ENCODE data around the gene MIEF2. TPM values are rescaled to one million over a fixed set of nuclear protein-coding genes. Genes with fewer than 3 reads are reported as not detected.

MIEF2 gene
- total and polyA plus RNA-seq, 5 donors from 2014 or later, result 11.7 to 19.9 (median 13.1) TPM

DNA sequence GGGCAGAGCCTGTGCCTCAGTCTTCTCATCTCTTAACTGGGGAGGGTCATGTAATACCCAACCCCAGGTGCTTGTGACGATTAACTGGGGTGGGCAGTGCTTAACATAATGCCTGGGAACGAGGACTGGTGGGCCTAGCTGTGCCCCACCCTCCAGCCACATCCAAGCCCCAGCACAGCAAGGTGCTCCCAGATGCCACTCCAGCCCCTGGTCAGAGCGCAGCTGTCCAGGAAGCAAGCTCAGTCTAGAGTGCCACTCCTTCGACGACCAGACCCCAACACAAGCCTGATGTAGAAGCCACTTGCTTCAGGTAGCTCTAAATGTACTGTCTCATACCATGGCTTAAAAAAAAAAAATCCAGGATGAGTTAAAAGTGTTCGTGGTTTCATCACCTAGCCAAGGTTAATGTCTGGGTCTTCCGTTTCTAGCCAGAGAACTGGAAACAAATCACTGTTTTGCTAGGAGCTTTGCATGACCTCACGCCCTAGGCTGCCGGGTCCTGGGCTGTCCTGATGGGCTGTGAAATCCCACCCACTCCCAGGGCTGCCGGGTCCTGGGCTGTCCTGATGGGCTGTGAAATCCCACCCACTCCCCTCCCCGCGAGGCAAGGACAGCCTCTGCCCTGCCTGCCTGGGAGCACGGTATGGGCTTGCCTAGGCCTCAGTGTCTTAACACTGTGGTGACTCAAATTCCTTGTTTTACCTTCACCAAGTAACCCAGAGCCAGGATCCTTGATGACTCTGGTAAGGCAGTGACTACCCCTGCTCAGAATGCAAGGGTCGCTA is 7.7 kb downstream of the MIEF2 start:
- ATAC-seq (ENCODE audit: low read depth in 2 of 2), result no peak

DNA sequence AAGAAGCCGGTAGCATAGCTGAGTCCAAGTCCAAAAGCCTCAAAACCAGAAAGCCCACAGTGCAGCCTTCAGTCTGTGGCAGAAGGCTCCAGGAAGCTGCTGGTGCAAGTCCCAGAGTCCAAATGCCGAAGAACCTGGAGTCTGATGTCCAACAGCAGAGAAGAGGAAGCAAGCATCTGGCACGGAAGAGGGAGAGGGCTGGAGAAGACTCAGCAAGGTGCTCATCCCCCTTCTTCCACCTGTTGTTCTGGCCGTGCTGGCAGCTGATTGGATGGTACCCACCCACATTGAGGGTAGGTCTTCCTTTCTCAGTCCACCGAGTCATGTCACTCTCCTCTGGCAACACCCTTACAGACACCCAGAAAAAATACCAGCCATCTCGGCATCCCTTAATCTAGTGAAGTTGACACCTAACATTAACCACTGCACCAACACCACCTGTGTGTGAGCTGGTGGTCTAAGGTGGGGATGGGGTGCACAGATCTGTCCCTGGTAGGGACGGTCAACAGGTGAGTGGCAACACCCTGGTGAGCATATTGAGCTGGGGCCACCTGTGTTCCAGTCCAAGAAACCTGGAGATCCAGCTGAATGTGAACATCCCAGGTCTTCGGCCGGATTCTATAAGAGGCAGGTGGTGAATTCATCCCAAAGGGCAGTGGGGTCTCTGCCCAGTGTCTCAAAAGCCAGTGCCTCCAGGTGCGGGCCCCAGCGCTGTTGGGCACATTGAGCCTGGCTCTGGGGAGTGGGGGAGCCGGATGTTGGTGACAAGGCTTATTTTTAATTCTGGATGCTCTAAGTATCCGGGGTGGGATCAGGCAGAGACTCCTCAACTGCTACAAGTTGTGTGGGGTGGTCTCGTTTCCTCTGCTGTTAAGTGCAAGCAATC is 9.8 kb downstream of the MIEF2 start:
- Histone ChIP-seq H3K27ac (ENCODE audit: insufficient read depth, low read length, poor library complexity, severe bottlenecking) (no peak overlapping the region), H3K9me3 (ENCODE audit: control insufficient read depth in 2 of 2, low read length in 2 of 2) (no peaks in the 10 kb centered on the region), H3K4me3 (ENCODE audit: low read depth, low read length) (no peak overlapping the region), H3K27me3 (ENCODE audit: control insufficient read depth, insufficient read depth, low read length) (no peaks in the 10 kb centered on the region), H3K36me3 (ENCODE audit: control insufficient read depth, insufficient read depth, low read length) (peaks cover 12% of the 10 kb centered on the region), H3K4me1 (ENCODE audit: control insufficient read depth, insufficient read depth, low read length, poor library complexity, severe bottlenecking) (no peaks in the 10 kb centered on the region)
- Mint-ChIP-seq H3K36me3 (peaks cover 8% of the 10 kb centered on the region), H3K4me3 (no peak overlapping the region), H3K27ac (no peak overlapping the region), H3K27me3 (no peaks in the 10 kb centered on the region), H3K4me1 (peaks cover 0 to 2% (median 0%) of the 10 kb centered on the region in 4 donors), H3K9me3 (no peaks in the 10 kb centered on the region)
- no peak for ATAC-seq (ENCODE audit: low read depth in 2 of 2)
- no peak for DNase-seq

More for the DNA sequence above, 7.7 kb downstream of the MIEF2 start:
- peaks cover 9% of the 10 kb centered on the region for H3K36me3 Mint-ChIP-seq
- H3K4me1 ChIP-seq (ENCODE audit: control insufficient read depth, insufficient read depth, low read length, poor library complexity, severe bottlenecking), result no peaks in the 10 kb centered on the region
- H3K4me3 Mint-ChIP-seq, result no peak overlapping the region
- H3K27ac ChIP-seq (ENCODE audit: insufficient read depth, low read length, poor library complexity, severe bottlenecking), result no peak overlapping the region
- no peaks in the 10 kb centered on the region for H3K27me3 ChIP-seq (ENCODE audit: control insufficient read depth, insufficient read depth, low read length)
- no peaks in the 10 kb centered on the region for H3K9me3 Mint-ChIP-seq
- H3K9me3 ChIP-seq (ENCODE audit: control insufficient read depth in 2 of 2, low read length in 2 of 2), result no peaks in the 10 kb centered on the region
- H3K27ac Mint-ChIP-seq, result no peak overlapping the region
- no peak for DNase-seq
- no peak overlapping the region for H3K4me3 ChIP-seq (ENCODE audit: low read depth, low read length)
- peaks cover 18% of the 10 kb centered on the region for H3K36me3 ChIP-seq (ENCODE audit: control insufficient read depth, insufficient read depth, low read length)
- H3K27me3 Mint-ChIP-seq, result no peaks in the 10 kb centered on the region
- H3K4me1 Mint-ChIP-seq, result peaks cover 0 to 3% (median 2%) of the 10 kb centered on the region in 4 donors

DNA sequence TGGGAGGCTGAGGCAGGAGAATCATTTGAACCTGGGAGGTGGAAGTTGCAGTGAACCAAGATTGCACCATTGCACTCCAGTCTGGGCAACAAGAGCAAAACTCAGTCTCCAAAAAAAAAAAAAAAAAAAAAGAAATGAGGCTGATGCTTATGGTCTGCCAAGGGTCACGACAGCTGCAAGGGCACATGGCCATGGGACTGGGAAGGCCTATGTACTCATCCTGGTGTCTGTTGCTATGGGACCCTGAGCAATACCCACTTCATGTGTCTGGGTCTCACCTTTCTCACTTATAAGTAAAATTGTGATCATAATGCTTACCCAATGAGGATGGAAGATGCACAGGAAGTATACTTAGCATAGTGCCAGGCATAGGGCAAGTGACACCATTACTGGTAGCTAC is 16.6 kb downstream of the MIEF2 start:
- Histone ChIP-seq H3K27me3 (ENCODE audit: control insufficient read depth, insufficient read depth, low read length) (no peaks in the 10 kb centered on the region), H3K27ac (ENCODE audit: insufficient read depth, low read length, poor library complexity, severe bottlenecking) (no peak overlapping the region), H3K4me3 (ENCODE audit: low read depth, low read length) (no peak overlapping the region), H3K4me1 (ENCODE audit: control insufficient read depth, insufficient read depth, low read length, poor library complexity, severe bottlenecking) (no peaks in the 10 kb centered on the region), H3K36me3 (ENCODE audit: control insufficient read depth, insufficient read depth, low read length) (peaks cover 60% of the 10 kb centered on the region), H3K9me3 (ENCODE audit: control insufficient read depth in 2 of 2, low read length in 2 of 2) (no peaks in the 10 kb centered on the region)
- H3K4me1 Mint-ChIP-seq, result peaks cover 0 to 2% (median 0%) of the 10 kb centered on the region in 4 donors
- ATAC-seq (ENCODE audit: low read depth in 2 of 2) (no peak), DNase-seq (no peak)
- no peaks in the 10 kb centered on the region for H3K9me3 Mint-ChIP-seq
- H3K4me3 Mint-ChIP-seq, result no peak overlapping the region
- no peak overlapping the region for H3K27ac Mint-ChIP-seq
- no peaks in the 10 kb centered on the region for H3K27me3 Mint-ChIP-seq
- peaks cover 19% of the 10 kb centered on the region for H3K36me3 Mint-ChIP-seq

GRCh38 chr17:18278867-18279266 is 18.4 kb downstream of the MIEF2 start:
- no peak overlapping the region for H3K27ac ChIP-seq (ENCODE audit: insufficient read depth, low read length, poor library complexity, severe bottlenecking)
- peaks cover 76% of the 10 kb centered on the region for H3K36me3 ChIP-seq (ENCODE audit: control insufficient read depth, insufficient read depth, low read length)
- H3K27me3 Mint-ChIP-seq, result no peaks in the 10 kb centered on the region
- H3K9me3 ChIP-seq (ENCODE audit: control insufficient read depth in 2 of 2, low read length in 2 of 2), result no peaks in the 10 kb centered on the region
- H3K27ac Mint-ChIP-seq, result no peak overlapping the region
- no peak for DNase-seq
- H3K4me3 ChIP-seq (ENCODE audit: low read depth, low read length), result no peak overlapping the region
- H3K4me1 ChIP-seq (ENCODE audit: control insufficient read depth, insufficient read depth, low read length, poor library complexity, severe bottlenecking), result no peaks in the 10 kb centered on the region
- H3K36me3 Mint-ChIP-seq, result peaks cover 25% of the 10 kb centered on the region
- no peaks in the 10 kb centered on the region for H3K27me3 ChIP-seq (ENCODE audit: control insufficient read depth, insufficient read depth, low read length)
- H3K4me1 Mint-ChIP-seq, result no peaks in the 10 kb centered on the region
- H3K4me3 Mint-ChIP-seq, result no peak overlapping the region
- no peaks in the 10 kb centered on the region for H3K9me3 Mint-ChIP-seq
- no peak for ATAC-seq (ENCODE audit: low read depth in 2 of 2)

DNA sequence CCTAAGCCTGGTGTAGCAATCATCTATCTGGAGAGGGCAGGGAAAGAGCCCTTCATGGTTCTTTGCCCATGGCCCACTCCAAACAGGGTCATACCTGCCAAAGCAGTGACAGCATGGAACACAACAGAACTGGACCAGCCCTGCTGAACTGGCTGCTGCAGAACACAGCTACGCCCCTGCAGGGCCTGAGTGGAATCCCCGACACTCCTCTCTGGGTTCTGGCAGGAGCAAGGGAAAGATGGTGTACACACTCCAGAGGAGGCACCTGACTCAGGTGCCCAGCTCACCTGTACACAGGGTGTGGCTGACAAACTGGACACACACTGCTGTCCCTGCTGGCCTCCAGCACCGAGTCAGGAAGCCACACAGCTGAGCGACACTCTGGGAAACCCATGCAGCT is 19.8 kb downstream of the MIEF2 start:
- no peaks in the 10 kb centered on the region for H3K9me3 ChIP-seq (ENCODE audit: control insufficient read depth in 2 of 2, low read length in 2 of 2)
- H3K27me3 ChIP-seq (ENCODE audit: control insufficient read depth, insufficient read depth, low read length), result no peaks in the 10 kb centered on the region
- Mint-ChIP-seq H3K9me3 (no peaks in the 10 kb centered on the region), H3K27me3 (no peaks in the 10 kb centered on the region), H3K4me1 (no peaks in the 10 kb centered on the region), H3K27ac (no peak overlapping the region), H3K36me3 (peaks cover 36% of the 10 kb centered on the region), H3K4me3 (no peak overlapping the region)
- ATAC-seq (ENCODE audit: low read depth in 2 of 2) (no peak), DNase-seq (no peak)
- H3K4me3 ChIP-seq (ENCODE audit: low read depth, low read length), result no peak overlapping the region
- no peak overlapping the region for H3K27ac ChIP-seq (ENCODE audit: insufficient read depth, low read length, poor library complexity, severe bottlenecking)
- H3K4me1 ChIP-seq (ENCODE audit: control insufficient read depth, insufficient read depth, low read length, poor library complexity, severe bottlenecking), result no peaks in the 10 kb centered on the region
- H3K36me3 ChIP-seq (ENCODE audit: control insufficient read depth, insufficient read depth, low read length), result peaks cover 79% of the 10 kb centered on the region

DNA sequence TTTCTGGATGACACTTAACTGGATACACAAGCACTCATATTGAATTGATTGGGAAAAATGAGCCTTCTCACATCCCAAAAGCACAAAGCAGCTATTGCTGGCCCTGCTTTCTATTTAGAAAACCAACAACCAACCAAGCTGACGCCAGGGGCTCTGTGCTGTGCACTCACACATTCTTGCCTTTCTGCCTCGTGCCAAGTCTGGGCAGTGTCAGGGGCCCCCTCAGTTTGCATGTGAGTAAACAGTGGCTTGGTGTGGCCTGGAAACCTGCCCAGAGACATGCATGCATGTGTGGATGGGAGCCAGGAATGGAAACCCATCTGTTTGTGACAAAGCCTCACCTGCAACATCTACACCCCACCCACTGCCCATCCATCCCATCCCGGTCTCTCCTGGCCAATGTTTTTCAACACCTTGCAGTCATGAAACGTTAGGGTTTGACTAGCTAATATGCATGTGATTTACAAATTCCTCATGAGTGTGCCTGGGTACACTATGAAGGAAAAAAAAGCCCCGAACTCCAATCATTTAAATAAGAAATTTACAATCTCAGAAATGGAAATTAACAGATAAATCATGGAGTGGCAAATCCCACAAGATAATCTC is 20.4 kb downstream of the MIEF2 start:
- H3K4me1 Mint-ChIP-seq, result no peaks in the 10 kb centered on the region
- DNase-seq, result no peak
- H3K4me1 ChIP-seq (ENCODE audit: control insufficient read depth, insufficient read depth, low read length, poor library complexity, severe bottlenecking), result no peaks in the 10 kb centered on the region
- no peak overlapping the region for H3K4me3 Mint-ChIP-seq
- H3K27me3 ChIP-seq (ENCODE audit: control insufficient read depth, insufficient read depth, low read length), result no peaks in the 10 kb centered on the region
- no peak overlapping the region for H3K27ac Mint-ChIP-seq
- H3K27me3 Mint-ChIP-seq, result no peaks in the 10 kb centered on the region
- H3K36me3 Mint-ChIP-seq, result peaks cover 41% of the 10 kb centered on the region
- H3K36me3 ChIP-seq (ENCODE audit: control insufficient read depth, insufficient read depth, low read length), result peaks cover 81% of the 10 kb centered on the region
- no peaks in the 10 kb centered on the region for H3K9me3 Mint-ChIP-seq
- H3K4me3 ChIP-seq (ENCODE audit: low read depth, low read length), result no peak overlapping the region
- H3K27ac ChIP-seq (ENCODE audit: insufficient read depth, low read length, poor library complexity, severe bottlenecking), result no peak overlapping the region
- no peak for ATAC-seq (ENCODE audit: low read depth in 2 of 2)
- no peaks in the 10 kb centered on the region for H3K9me3 ChIP-seq (ENCODE audit: control insufficient read depth in 2 of 2, low read length in 2 of 2)

DNA sequence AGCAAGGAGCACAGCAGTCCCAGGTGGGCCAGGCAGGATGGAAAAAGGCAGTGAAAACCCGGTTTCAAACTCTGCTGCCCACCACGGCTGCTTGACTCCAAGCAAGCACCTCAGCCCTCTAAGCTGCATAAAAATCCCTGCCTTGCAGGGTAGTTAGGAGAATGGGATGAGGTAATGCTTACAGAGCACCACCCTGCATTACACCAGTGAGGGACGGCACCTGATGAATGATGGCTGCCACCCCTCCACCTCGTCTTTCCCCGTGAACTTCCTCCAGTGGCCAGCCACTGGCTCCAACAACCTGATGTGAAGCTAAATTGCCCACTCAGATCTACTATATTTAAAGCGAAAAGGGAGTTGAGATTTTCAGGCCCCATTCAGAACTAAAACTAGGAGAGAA is 21.3 kb downstream of the MIEF2 start:
- H3K27me3 Mint-ChIP-seq, result no peaks in the 10 kb centered on the region
- no peak overlapping the region for H3K27ac ChIP-seq (ENCODE audit: insufficient read depth, low read length, poor library complexity, severe bottlenecking)
- no peak for DNase-seq
- H3K4me1 Mint-ChIP-seq, result no peaks in the 10 kb centered on the region
- no peaks in the 10 kb centered on the region for H3K4me1 ChIP-seq (ENCODE audit: control insufficient read depth, insufficient read depth, low read length, poor library complexity, severe bottlenecking)
- H3K4me3 ChIP-seq (ENCODE audit: low read depth, low read length), result no peak overlapping the region
- H3K27ac Mint-ChIP-seq, result no peak overlapping the region
- no peaks in the 10 kb centered on the region for H3K9me3 Mint-ChIP-seq
- H3K36me3 Mint-ChIP-seq, result peaks cover 40% of the 10 kb centered on the region
- no peaks in the 10 kb centered on the region for H3K9me3 ChIP-seq (ENCODE audit: control insufficient read depth in 2 of 2, low read length in 2 of 2)
- H3K36me3 ChIP-seq (ENCODE audit: control insufficient read depth, insufficient read depth, low read length), result peaks cover 72% of the 10 kb centered on the region
- H3K4me3 Mint-ChIP-seq, result no peak overlapping the region
- H3K27me3 ChIP-seq (ENCODE audit: control insufficient read depth, insufficient read depth, low read length), result no peaks in the 10 kb centered on the region
- no peak for ATAC-seq (ENCODE audit: low read depth in 2 of 2)

Data from CD4-positive, CD25-positive, alpha-beta regulatory T cell (primary cell).